ENCODE data around the gene HDAC4.

DNA sequence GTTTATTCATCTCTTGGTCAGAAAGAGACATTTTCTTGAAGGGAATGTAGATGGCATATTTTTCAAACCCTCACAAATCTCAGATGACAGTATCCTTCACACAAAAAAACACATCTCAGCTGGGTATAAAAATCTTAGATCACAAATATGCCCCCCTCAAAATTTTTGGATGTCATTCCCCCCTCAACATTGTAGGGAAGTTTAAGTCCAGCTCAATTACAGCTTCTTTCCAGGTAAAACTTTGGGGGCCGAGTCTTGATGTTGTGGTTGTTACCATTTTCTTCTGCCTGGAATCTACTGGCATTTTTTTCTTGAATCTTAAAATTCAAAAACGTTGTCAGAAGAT, 46.1 kb downstream of the HDAC4 start:
- TF ChIP-seq, protein P1, sequence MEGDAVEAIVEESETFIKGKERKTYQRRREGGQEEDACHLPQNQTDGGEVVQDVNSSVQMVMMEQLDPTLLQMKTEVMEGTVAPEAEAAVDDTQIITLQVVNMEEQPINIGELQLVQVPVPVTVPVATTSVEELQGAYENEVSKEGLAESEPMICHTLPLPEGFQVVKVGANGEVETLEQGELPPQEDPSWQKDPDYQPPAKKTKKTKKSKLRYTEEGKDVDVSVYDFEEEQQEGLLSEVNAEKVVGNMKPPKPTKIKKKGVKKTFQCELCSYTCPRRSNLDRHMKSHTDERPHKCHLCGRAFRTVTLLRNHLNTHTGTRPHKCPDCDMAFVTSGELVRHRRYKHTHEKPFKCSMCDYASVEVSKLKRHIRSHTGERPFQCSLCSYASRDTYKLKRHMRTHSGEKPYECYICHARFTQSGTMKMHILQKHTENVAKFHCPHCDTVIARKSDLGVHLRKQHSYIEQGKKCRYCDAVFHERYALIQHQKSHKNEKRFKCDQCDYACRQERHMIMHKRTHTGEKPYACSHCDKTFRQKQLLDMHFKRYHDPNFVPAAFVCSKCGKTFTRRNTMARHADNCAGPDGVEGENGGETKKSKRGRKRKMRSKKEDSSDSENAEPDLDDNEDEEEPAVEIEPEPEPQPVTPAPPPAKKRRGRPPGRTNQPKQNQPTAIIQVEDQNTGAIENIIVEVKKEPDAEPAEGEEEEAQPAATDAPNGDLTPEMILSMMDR (IDR thresholded peaks at IDR 0.05) = no peak
- no peak for TF ChIP-seq ZFX (IDR thresholded peaks at IDR 0.05; ENCODE audit: borderline replicate concordance)

Measured in 22Rv1 (cell line).